GM19468 (cell line): ENCODE measurements around the gene GOLGA6B.
"Not testable (repeated sequence)": the region's sequence is repeated elsewhere in the genome, so short reads cannot be mapped to it uniquely, and the experiment has no call there.

ENCODE experiments used
- ATAC-seq: cut with Tn5 transposase; IDR thresholded peaks from one replicate; pipeline ENCODE4 v1.9.1; 2021; ENCODE audit warnings: mild to moderate bottlenecking, moderate library complexity, moderate number of reproducible peaks; ENCODE audit not compliant: unreplicated experiment; ENCODE audit errors: extremely low read depth

GOLGA6B gene

GRCh38 chr15:72654397-72654796 is at the start of gene GOLGA6B:
Gene GOLGA6B, plus strand, starts transcription at chr15:72654697. Its CDS starts 41 bp downstream, at chr15:72654738.
- ATAC-seq = not testable (repeated sequence)

- ATAC-seq = no peak
Observed at GRCh38 chr15:72604794-72605193, 49.7 kb upstream of the GOLGA6B start.

GRCh38 chr15:72608084-72608483 is 46.4 kb upstream of the GOLGA6B start:
- not testable (repeated sequence) for ATAC-seq

- no peak for ATAC-seq
Observed at GRCh38 chr15:72609862-72610261, 44.6 kb upstream of the GOLGA6B start.

- not testable (repeated sequence) for ATAC-seq
Observed at GRCh38 chr15:72612324-72612723, 42.2 kb upstream of the GOLGA6B start.

- ATAC-seq = no peak
Observed at GRCh38 chr15:72614810-72615532, 39.5 kb upstream of the GOLGA6B start.

GRCh38 chr15:72615533-72616233 is 38.8 kb upstream of the GOLGA6B start:
- ATAC-seq = not testable (repeated sequence)

GRCh38 chr15:72616491-72617210 is 37.8 kb upstream of the GOLGA6B start:
- no peak for ATAC-seq

- not testable (repeated sequence) for ATAC-seq
Observed at GRCh38 chr15:72623854-72624253, 30.6 kb upstream of the GOLGA6B start.

GRCh38 chr15:72626153-72626552 is 28.3 kb upstream of the GOLGA6B start:
- not testable (repeated sequence) for ATAC-seq

- ATAC-seq = not testable (repeated sequence)
Observed at GRCh38 chr15:72628249-72629067, 26.0 kb upstream of the GOLGA6B start.

- not testable (repeated sequence) for ATAC-seq
Observed at GRCh38 chr15:72629068-72629570, 25.4 kb upstream of the GOLGA6B start.

- ATAC-seq = not testable (repeated sequence)
Observed at GRCh38 chr15:72636519-72637282, 17.8 kb upstream of the GOLGA6B start.

GRCh38 chr15:72639759-72640483 is 14.6 kb upstream of the GOLGA6B start:
- ATAC-seq = not testable (repeated sequence)

- ATAC-seq = not testable (repeated sequence)
Observed at GRCh38 chr15:72642271-72642670, 12.2 kb upstream of the GOLGA6B start.

GRCh38 chr15:72648631-72649253 is 5.8 kb upstream of the GOLGA6B start:
- ATAC-seq = not testable (repeated sequence)

- ATAC-seq = not testable (repeated sequence)
Observed at GRCh38 chr15:72656014-72656413, 1.5 kb downstream of the GOLGA6B start.

GRCh38 chr15:72661081-72661480 is 6.6 kb downstream of the GOLGA6B start:
- ATAC-seq = not testable (repeated sequence)
